K562 (cell line): ENCODE results near the gene SALL2. TPM values are rescaled to one million over a fixed set of nuclear protein-coding genes. Genes with fewer than 3 reads are reported as not detected.

ENCODE experiments used
- BRD9 ChIP-seq: fragments of 450-650 bp; IDR thresholded peaks from 2 replicates; pipeline ENCODE4 v1.6.1; 2018; ENCODE audit warnings: low read depth; ENCODE audit not compliant: partially characterized antibody
- CEBPB ChIP-seq: fragments of 450-650 bp; IDR thresholded peaks from 2 replicates; pipeline ENCODE4 v1.6.1; 2016; ENCODE audit warnings: missing genetic modification characterization, missing compliant biosample characterization
- GABPB1 ChIP-seq: sonication (generic); formaldehyde crosslinking; IDR thresholded peaks from 2 replicates; pipeline ENCODE4 v1.8.0; 2022; ENCODE audit warnings: mild to moderate bottlenecking, missing genetic modification reagents
- KAT7 ChIP-seq: sonication (generic); formaldehyde crosslinking; IDR thresholded peaks from 2 replicates; pipeline ENCODE4 v1.8.0; 2022; ENCODE audit warnings: missing genetic modification reagents, mild to moderate bottlenecking, borderline replicate concordance
- KDM2B ChIP-seq: fragments of 250-450 bp; sonication (Bioruptor Pico); IDR thresholded peaks from 2 replicates; pipeline ENCODE4 v1.8.0; 2021; ENCODE audit warnings: mild to moderate bottlenecking, moderate library complexity
- MXD1 ChIP-seq: fragments of 250-450 bp; sonication (Bioruptor Pico); IDR thresholded peaks from 2 replicates; pipeline ENCODE4 v1.8.0; 2021; ENCODE audit warnings: borderline replicate concordance, mild to moderate bottlenecking, moderate library complexity; ENCODE audit not compliant: poor library complexity, severe bottlenecking
- NBN ChIP-seq: fragments of 450-650 bp; IDR thresholded peaks from 2 replicates; pipeline ENCODE4 v1.6.1; 2016; ENCODE audit warnings: low read depth, mild to moderate bottlenecking
- NEUROD1 ChIP-seq: fragments of 150-350 bp; IDR thresholded peaks from 2 replicates; pipeline ENCODE4 v1.6.1; 2014; ENCODE audit warnings: borderline replicate concordance, low read length, low read depth; ENCODE audit not compliant: partially characterized antibody
- POU5F1 ChIP-seq: fragments of 150-350 bp; IDR thresholded peaks from 2 replicates; pipeline ENCODE4 v1.6.1; 2014; ENCODE audit warnings: borderline replicate concordance, low read length, low read depth, mild to moderate bottlenecking; ENCODE audit not compliant: partially characterized antibody
- RAD51 ChIP-seq: fragments of 450-650 bp; IDR thresholded peaks from 2 replicates; pipeline ENCODE4 v1.7.1; 2016; ENCODE audit warnings: low read depth, mild to moderate bottlenecking, borderline replicate concordance
- SMAD1 ChIP-seq: fragments of 150-350 bp; IDR thresholded peaks from 2 replicates; pipeline ENCODE4 v1.6.1; 2014; ENCODE audit warnings: low read length, low read depth; ENCODE audit not compliant: partially characterized antibody
- TEAD2 ChIP-seq: fragments of 450-650 bp; IDR thresholded peaks from 2 replicates; pipeline ENCODE4 v1.6.1; 2016; ENCODE audit warnings: missing genetic modification characterization, control low read depth, missing compliant biosample characterization
- XRCC4 ChIP-seq: IDR thresholded peaks from one replicate; pipeline ENCODE4 v1.6.1; 2011; ENCODE audit not compliant: insufficient read depth, insufficient read length; ENCODE audit errors: extremely low read depth
- ZBTB12 ChIP-seq: fragments of 250-450 bp; sonication (Bioruptor Pico); IDR thresholded peaks from 2 replicates; pipeline ENCODE4 v1.4.0; 2020
- ZNF197 ChIP-seq: fragments of 200-800 bp; sonication (Bioruptor generic); IDR thresholded peaks from 2 replicates; pipeline ENCODE4 v1.6.1; 2016; ENCODE audit warnings: low read depth, missing genetic modification characterization, missing compliant biosample characterization
- polyA plus RNA-seq, 8 experiments: library from polyadenylated mRNA; depleted of rRNA in 4 of 8; stranded (reverse) in 5 of 8; unstranded in 3 of 8; fragments of >200 nt; fragmentation: Nextera tagmentation in 2 of 8; fragmentation: Illumina TruSeq in 1 of 8; extraction: Ambion mirVana in 2 of 8; extraction: Trizol in 1 of 8; gene quantifications; 2 replicates each; pipeline versions ENCODE4 v1.2.1 to v1.2.3, GENCODE V29; 2011 to 2014; ENCODE audit warnings: inconsistent platforms in 1 of 8, missing spikeins in 1 of 8
- total RNA-seq, 7 experiments: library from RNA; depleted of rRNA in 6 of 7; stranded (reverse); fragments of >200 nt in 6 of 7; fragmentation: Illumina TruSeq in 2 of 7; extraction: Trizol in 2 of 7; gene quantifications; 2 replicates each; pipeline versions ENCODE4 v1.2.1 to v1.2.3, GENCODE V29; 2011 to 2021; ENCODE audit warnings: low replicate concordance in 1 of 7
- TF ChIP-seq, protein P1 (sequence below): fragments of 250-450 bp; sonication (Bioruptor Pico); IDR thresholded peaks from 2 replicates; pipeline ENCODE4 v1.5.0; 2020; ENCODE audit warnings: mild to moderate bottlenecking
- TF ChIP-seq, protein P2 (sequence below): fragments of 250-450 bp; sonication (Bioruptor Pico); IDR thresholded peaks from 2 replicates; pipeline ENCODE4 v1.8.0; 2022; ENCODE audit warnings: moderate library complexity, mild to moderate bottlenecking, inconsistent platforms
- TF ChIP-seq, protein P3 (sequence below): fragments of 450-650 bp; conservative IDR thresholded peaks from 2 replicates; pipeline ENCODE4 v1.6.1; 2016; ENCODE audit warnings: missing genetic modification characterization, low read depth, mild to moderate bottlenecking, missing compliant biosample characterization, moderate library complexity
- TF ChIP-seq, protein P4 (sequence below): fragments of 450-650 bp; formaldehyde crosslinking; IDR thresholded peaks from 2 replicates; pipeline ENCODE4 v1.4.0; 2020; ENCODE audit warnings: mild to moderate bottlenecking, moderate library complexity

SALL2 gene
- total and polyA plus RNA-seq, 9 of the 15 experiments (the other 6 are each of a cell fraction or from before 2014, with no cell fraction given): 6.6 to 30.4 (median 12.9) TPM

DNA sequence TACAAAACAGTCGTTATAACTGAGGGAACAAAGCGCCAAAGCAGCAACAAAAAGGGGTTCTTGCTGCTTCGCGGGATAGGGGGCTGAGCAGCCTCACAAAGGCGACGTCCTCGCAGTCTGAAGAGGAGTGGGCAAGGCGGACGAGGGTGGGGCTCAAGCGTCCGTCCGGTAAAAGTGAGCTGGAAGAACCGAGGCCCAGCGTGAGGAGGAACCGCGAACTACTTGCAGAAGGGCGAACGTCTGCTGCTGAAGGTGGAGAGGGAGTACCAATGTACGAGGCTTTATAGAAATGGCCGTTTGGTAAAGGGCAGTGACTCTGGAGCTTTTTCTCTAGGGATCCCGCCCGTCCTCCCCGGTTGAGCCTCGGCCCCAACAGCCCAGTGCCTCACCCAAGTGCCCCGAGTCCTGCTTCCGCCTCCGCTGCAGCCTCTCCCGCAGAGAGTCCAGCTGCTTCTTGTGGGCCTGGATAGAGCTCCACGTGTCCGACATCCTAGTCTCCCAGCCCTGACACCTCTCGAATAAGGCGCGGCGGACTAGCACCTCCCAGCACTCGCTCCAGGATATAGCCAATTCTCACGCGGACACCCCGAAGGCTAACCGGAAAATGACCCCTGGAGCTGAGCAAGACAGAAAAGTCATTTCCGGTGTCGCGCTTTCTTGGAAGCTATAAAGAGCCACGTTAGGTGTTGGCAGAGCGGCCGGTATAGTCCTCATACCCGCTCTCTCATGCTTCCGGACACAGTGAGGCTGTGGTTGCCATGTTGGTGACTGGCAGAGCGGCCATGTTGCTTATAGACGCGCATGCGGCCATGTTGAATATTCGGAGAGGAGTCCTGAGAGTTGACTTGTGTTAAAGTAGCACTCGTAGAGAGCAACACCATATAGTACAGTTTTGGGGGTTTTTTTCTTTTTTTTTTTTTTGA lies 15.2 kb downstream of the SALL2 start, which contains the start of gene METTL3 (continued):
- TF ChIP-seq ZBTB12 (peak; percentile 78), TEAD2 (no peak), KAT7 (no peak), KDM2B (CRISPR knock-in tag) (no peak), CEBPB (tag) (no peak), NEUROD1 (no peak), ZNF197 (CRISPR knock-in tag) (peak; percentile 99), MXD1 (CRISPR knock-in tag) (no peak), POU5F1 (no peak), NBN (no peak), SMAD1 (no peak), XRCC4 (no peak), BRD9 (no peak), GABPB1 (CRISPR knock-in tag) (peak; percentile 94), RAD51 (0 out of 2 replicates have a peak, but pooled peaks have one; percentile 32)
- TF ChIP-seq, protein P1, sequence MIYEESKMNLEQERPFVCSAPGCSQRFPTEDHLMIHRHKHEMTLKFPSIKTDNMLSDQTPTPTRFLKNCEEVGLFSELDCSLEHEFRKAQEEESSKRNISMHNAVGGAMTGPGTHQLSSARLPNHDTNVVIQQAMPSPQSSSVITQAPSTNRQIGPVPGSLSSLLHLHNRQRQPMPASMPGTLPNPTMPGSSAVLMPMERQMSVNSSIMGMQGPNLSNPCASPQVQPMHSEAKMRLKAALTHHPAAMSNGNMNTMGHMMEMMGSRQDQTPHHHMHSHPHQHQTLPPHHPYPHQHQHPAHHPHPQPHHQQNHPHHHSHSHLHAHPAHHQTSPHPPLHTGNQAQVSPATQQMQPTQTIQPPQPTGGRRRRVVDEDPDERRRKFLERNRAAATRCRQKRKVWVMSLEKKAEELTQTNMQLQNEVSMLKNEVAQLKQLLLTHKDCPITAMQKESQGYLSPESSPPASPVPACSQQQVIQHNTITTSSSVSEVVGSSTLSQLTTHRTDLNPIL (CRISPR knock-in tag): no peak
- TF ChIP-seq, protein P2, sequence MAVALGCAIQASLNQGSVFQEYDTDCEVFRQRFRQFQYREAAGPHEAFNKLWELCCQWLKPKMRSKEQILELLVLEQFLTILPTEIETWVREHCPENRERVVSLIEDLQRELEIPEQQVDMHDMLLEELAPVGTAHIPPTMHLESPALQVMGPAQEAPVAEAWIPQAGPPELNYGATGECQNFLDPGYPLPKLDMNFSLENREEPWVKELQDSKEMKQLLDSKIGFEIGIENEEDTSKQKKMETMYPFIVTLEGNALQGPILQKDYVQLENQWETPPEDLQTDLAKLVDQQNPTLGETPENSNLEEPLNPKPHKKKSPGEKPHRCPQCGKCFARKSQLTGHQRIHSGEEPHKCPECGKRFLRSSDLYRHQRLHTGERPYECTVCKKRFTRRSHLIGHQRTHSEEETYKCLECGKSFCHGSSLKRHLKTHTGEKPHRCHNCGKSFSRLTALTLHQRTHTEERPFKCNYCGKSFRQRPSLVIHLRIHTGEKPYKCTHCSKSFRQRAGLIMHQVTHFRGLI (CRISPR knock-in tag): no peak
- TF ChIP-seq, protein P3, sequence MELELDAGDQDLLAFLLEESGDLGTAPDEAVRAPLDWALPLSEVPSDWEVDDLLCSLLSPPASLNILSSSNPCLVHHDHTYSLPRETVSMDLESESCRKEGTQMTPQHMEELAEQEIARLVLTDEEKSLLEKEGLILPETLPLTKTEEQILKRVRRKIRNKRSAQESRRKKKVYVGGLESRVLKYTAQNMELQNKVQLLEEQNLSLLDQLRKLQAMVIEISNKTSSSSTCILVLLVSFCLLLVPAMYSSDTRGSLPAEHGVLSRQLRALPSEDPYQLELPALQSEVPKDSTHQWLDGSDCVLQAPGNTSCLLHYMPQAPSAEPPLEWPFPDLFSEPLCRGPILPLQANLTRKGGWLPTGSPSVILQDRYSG (tag): peak; percentile 94
- TF ChIP-seq, protein P4, sequence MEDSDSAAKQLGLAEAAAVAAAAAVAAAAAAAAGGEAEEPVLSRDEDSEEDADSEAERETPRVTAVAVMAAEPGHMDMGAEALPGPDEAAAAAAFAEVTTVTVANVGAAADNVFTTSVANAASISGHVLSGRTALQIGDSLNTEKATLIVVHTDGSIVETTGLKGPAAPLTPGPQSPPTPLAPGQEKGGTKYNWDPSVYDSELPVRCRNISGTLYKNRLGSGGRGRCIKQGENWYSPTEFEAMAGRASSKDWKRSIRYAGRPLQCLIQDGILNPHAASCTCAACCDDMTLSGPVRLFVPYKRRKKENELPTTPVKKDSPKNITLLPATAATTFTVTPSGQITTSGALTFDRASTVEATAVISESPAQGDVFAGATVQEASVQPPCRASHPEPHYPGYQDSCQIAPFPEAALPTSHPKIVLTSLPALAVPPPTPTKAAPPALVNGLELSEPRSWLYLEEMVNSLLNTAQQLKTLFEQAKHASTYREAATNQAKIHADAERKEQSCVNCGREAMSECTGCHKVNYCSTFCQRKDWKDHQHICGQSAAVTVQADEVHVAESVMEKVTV (CRISPR knock-in tag): no peak
